ENCODE data around the gene PEX5L.

The PEX5L gene

DNA sequence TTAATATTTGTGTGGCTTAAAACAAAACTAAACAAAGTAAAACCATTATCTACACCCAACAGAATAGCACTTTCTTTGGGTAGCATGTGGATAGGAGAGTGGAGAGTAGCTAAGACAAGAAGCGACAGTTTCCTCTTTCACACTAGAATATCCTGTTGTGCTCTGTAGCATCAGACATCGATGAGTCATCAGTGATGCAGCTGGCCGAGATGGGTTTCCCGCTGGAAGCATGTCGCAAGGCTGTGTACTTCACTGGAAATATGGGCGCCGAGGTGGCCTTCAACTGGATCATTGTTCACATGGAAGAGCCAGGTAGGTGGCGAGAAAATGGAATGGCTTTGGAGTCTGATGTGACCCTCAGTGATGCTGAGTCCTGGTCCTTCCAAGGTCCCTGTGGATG, 275.8 kb downstream of the PEX5L start:
- DNase-seq (ENCODE audit: low spot score), result peak; percentile 57
- ChIA-PET POLR2A (ENCODE audit: low non-redundant PET) (no interaction called here), CTCF (no interaction called here)
- H3K27ac ChIP-seq, result no peak overlapping the region
- no peak for TF ChIP-seq CTCF (conservative IDR thresholded peaks at IDR 0.05; ENCODE audit: low read depth)

- no peak overlapping the region for H3K27ac ChIP-seq
- peak; percentile 58 for TF ChIP-seq CTCF (conservative IDR thresholded peaks at IDR 0.05; ENCODE audit: low read depth)
- ChIA-PET POLR2A (ENCODE audit: low non-redundant PET) (no interaction called here), CTCF (interaction anchor here (0.6 to 0.7 kb wide), 3 partner anchors 113 to 547 kb away, joined by 3 to 4 read pairs (median 3); no protein-coding TSS in a partner anchor)
- no peak for DNase-seq (ENCODE audit: low spot score)
Measured at GRCh38 chr3:179750720-179751328, 285.9 kb downstream of the PEX5L start.

- DNase-seq (ENCODE audit: low spot score), result no peak
- ChIA-PET CTCF (no interaction called here), POLR2A (ENCODE audit: low non-redundant PET) (no interaction called here)
- no peak for TF ChIP-seq CTCF (conservative IDR thresholded peaks at IDR 0.05; ENCODE audit: low read depth)
- no peak overlapping the region for H3K27ac ChIP-seq
Measured at GRCh38 chr3:179745716-179746115, 291.0 kb downstream of the PEX5L start.

DNA sequence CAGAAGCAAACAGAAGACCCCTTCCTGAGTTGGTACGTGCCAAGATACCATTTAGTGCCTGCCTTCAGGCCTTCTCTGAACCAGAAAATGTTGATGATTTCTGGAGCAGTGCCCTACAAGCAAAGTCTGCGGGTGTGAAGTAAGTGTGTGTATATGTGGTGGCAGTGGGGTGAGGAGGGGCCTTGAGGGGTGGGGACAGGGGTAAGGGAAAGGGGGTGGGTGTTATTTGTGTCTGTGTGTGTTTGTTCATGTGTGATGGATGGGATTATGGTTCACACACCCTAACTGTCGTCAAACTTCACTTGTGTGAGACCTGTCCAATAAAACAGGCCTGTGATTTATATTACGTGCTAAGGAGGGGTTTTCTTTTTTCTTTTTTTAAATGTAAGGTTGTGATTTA, 291.7 kb downstream of the PEX5L start:
- DNase-seq (ENCODE audit: low spot score), result no peak
- POLR2A ChIA-PET (ENCODE audit: low non-redundant PET), result no interaction called here
- CTCF ChIA-PET, result no interaction called here
- TF ChIP-seq CTCF (conservative IDR thresholded peaks at IDR 0.05; ENCODE audit: low read depth), result no peak
- no peak overlapping the region for H3K27ac ChIP-seq

Data from RWPE1 (cell line).